HepG2 (cell line): ENCODE data around the gene PYCR2. TPM values are rescaled to one million over a fixed set of nuclear protein-coding genes. Genes with fewer than 3 reads are reported as not detected.
A peak's percentile ranks its signal among the peaks of the same experiment; 100 is the strongest.

Experiments used
- AGO2 ChIP-seq: fragments of 200-400 bp; formaldehyde crosslinking; optimal IDR thresholded peaks from 2 replicates; pipeline ENCODE3; 2017; ENCODE audit warnings: mild to moderate bottlenecking, low read depth, low read length, moderate library complexity
- BHLHE40 ChIP-seq: IDR thresholded peaks from 2 replicates; pipeline ENCODE4 v1.6.1; 2011; ENCODE audit warnings: low read length, improper control_type of control experiment
- ETS1 ChIP-seq: sonication (generic); formaldehyde crosslinking; IDR thresholded peaks from 2 replicates; pipeline ENCODE4 v1.4.0; 2020; ENCODE audit warnings: missing genetic modification reagents
- HMG20B ChIP-seq: conservative IDR thresholded peaks from 2 replicates; pipeline ENCODE4 v1.6.1; 2016; ENCODE audit warnings: missing genetic modification reagents, missing compliant biosample characterization
- HNF4G ChIP-seq, 2 experiments: sonication (generic) in 1 of 2; formaldehyde crosslinking in 1 of 2; IDR thresholded peaks; 2 replicates each; pipeline versions ENCODE4 v1.4.0 to v1.6.1; 2011 to 2020; ENCODE audit warnings: borderline replicate concordance in 2 of 2, low read depth in 2 of 2, mild to moderate bottlenecking in 2 of 2, low read length in 1 of 2, missing genetic modification reagents in 1 of 2, moderate library complexity in 1 of 2
- IKZF5 ChIP-seq: IDR thresholded peaks from 2 replicates; pipeline ENCODE4 v1.6.1; 2018; ENCODE audit warnings: missing genetic modification reagents, mild to moderate bottlenecking, missing compliant biosample characterization
- MAX ChIP-seq: IDR thresholded peaks from 2 replicates; pipeline ENCODE4 v1.6.1; 2012; ENCODE audit warnings: inconsistent platforms
- MED1 ChIP-seq: sonication (generic); formaldehyde crosslinking; IDR thresholded peaks from 2 replicates; pipeline ENCODE4 v1.4.0; 2020; ENCODE audit warnings: missing genetic modification reagents
- NFRKB ChIP-seq: fragments of 450-650 bp; IDR thresholded peaks from 2 replicates; pipeline ENCODE4 v1.6.1; 2017
- SALL2 ChIP-seq: sonication (generic); formaldehyde crosslinking; IDR thresholded peaks from 2 replicates; pipeline ENCODE4 v1.8.1; 2023; ENCODE audit warnings: mild to moderate bottlenecking, missing genetic modification reagents, inconsistent platforms
- SP1 ChIP-seq, 2 experiments: fragments of 450-650 bp in 1 of 2; sonication (generic) in 1 of 2; formaldehyde crosslinking in 1 of 2; IDR thresholded peaks; 2 replicates each; pipeline versions ENCODE4 v1.4.0 to v1.6.1; 2016 to 2020; ENCODE audit warnings: missing genetic modification reagents in 1 of 2
- SP4 ChIP-seq: sonication (generic); formaldehyde crosslinking; IDR thresholded peaks from 2 replicates; pipeline ENCODE4 v1.8.1; 2023; ENCODE audit warnings: mild to moderate bottlenecking, missing genetic modification reagents
- SRF ChIP-seq: IDR thresholded peaks from 2 replicates; pipeline ENCODE4 v1.6.1; 2011; ENCODE audit warnings: mild to moderate bottlenecking, low read depth, low read length, moderate library complexity
- THYN1 ChIP-seq: sonication (generic); formaldehyde crosslinking; IDR thresholded peaks from 2 replicates; pipeline ENCODE4 v1.8.1; 2023; ENCODE audit warnings: low read depth, mild to moderate bottlenecking, moderate library complexity, missing genetic modification reagents, borderline replicate concordance
- ZNF10 ChIP-seq: sonication (generic); formaldehyde crosslinking; IDR thresholded peaks from 2 replicates; pipeline ENCODE4 v1.4.0; 2020; ENCODE audit warnings: mild to moderate bottlenecking, low read depth, missing genetic modification reagents, borderline replicate concordance
- ZNF33A ChIP-seq: sonication (generic); formaldehyde crosslinking; IDR thresholded peaks from 2 replicates; pipeline ENCODE4 v1.5.1; 2020; ENCODE audit warnings: missing genetic modification reagents, mild to moderate bottlenecking, moderate library complexity, borderline replicate concordance
- ZNF367 ChIP-seq: sonication (generic); formaldehyde crosslinking; IDR thresholded peaks from 2 replicates; pipeline ENCODE4 v1.4.0; 2020; ENCODE audit warnings: missing genetic modification reagents, borderline replicate concordance
- ZNF446 ChIP-seq: sonication (generic); formaldehyde crosslinking; IDR thresholded peaks from 2 replicates; pipeline ENCODE4 v1.5.0; 2020; ENCODE audit warnings: mild to moderate bottlenecking, missing genetic modification reagents
- ZNF468 ChIP-seq: sonication (generic); formaldehyde crosslinking; IDR thresholded peaks from 2 replicates; pipeline ENCODE4 v1.8.0; 2022; ENCODE audit warnings: mild to moderate bottlenecking, moderate library complexity, missing genetic modification reagents
- ZNF552 ChIP-seq: sonication (generic); formaldehyde crosslinking; IDR thresholded peaks from 2 replicates; pipeline ENCODE4 v1.9.0; 2022; ENCODE audit warnings: missing genetic modification reagents, mild to moderate bottlenecking, borderline replicate concordance
- ZNF615 ChIP-seq: sonication (generic); formaldehyde crosslinking; IDR thresholded peaks from 2 replicates; pipeline ENCODE4 v1.5.0; 2020; ENCODE audit warnings: mild to moderate bottlenecking, missing genetic modification reagents, borderline replicate concordance
- ZNF672 ChIP-seq: sonication (generic); formaldehyde crosslinking; IDR thresholded peaks from 2 replicates; pipeline ENCODE4 v1.8.1; 2022; ENCODE audit warnings: missing genetic modification reagents
- ZNF776 ChIP-seq: sonication (generic); formaldehyde crosslinking; IDR thresholded peaks from 2 replicates; pipeline ENCODE4 v1.4.0; 2020; ENCODE audit warnings: mild to moderate bottlenecking, missing genetic modification reagents
- polyA plus RNA-seq, 8 experiments: library from polyadenylated mRNA; depleted of rRNA in 3 of 8; stranded (reverse) in 7 of 8; unstranded in 1 of 8; fragments of >200 nt; fragmentation: Illumina TruSeq in 4 of 8; extraction: Trizol in 4 of 8; gene quantifications; 2 replicates each; pipeline versions ENCODE4 v1.2.1 to v1.2.3, GENCODE V29; 2011 to 2016; ENCODE audit warnings: low read depth in 4 of 8, missing spikeins in 1 of 8, mixed read lengths in 1 of 8; ENCODE audit not compliant: insufficient read depth in 1 of 8
- total RNA-seq, 5 experiments: library from RNA; depleted of rRNA; stranded (reverse); fragments of >200 nt; fragmentation: Illumina TruSeq; extraction: Trizol; gene quantifications; 2 replicates each; pipeline ENCODE4 v1.2.3, GENCODE V29; 2016; ENCODE audit warnings: low read depth in 1 of 5
- TF ChIP-seq, protein P1 (sequence below): sonication (generic); formaldehyde crosslinking; IDR thresholded peaks from 2 replicates; pipeline ENCODE4 v1.4.0; 2020; ENCODE audit warnings: missing genetic modification reagents
- TF ChIP-seq, protein P2 (sequence below): sonication (generic); formaldehyde crosslinking; conservative IDR thresholded peaks from 2 replicates; pipeline ENCODE4 v1.4.0; 2020; ENCODE audit warnings: missing genetic modification reagents
- TF ChIP-seq, protein P3 (sequence below): sonication (generic); formaldehyde crosslinking; IDR thresholded peaks from 2 replicates; pipeline ENCODE4 v1.5.0; 2020; ENCODE audit warnings: mild to moderate bottlenecking, low read depth, missing genetic modification reagents, borderline replicate concordance

Gene PYCR2
- total and polyA plus RNA-seq, 2 of the 13 experiments (the other 11 are each of a cell fraction or from before 2014, with no cell fraction given), result 47.2 to 47.8 TPM

DNA sequence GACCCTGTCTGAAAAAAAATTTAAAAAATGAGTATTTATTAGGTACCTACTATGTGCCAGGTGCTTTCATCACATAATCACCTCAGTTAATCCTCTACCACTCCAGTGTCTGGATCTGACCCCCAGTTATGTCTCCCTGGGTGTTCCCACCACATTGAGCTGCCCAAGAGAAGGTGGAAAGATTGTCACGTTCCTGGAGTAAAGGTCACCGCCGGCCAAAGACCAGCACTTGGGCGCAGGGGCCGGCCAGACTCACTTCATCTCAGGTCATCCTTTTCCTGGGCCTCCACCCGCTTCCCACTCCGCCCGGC lies 714 bp downstream of the PYCR2 start (continued):
- TF ChIP-seq ZNF552 (CRISPR knock-in tag), result no peak
- no peak for TF ChIP-seq ZNF33A (CRISPR knock-in tag)
- TF ChIP-seq ZNF367 (CRISPR knock-in tag), result no peak
- no peak for TF ChIP-seq THYN1 (CRISPR knock-in tag)
- 0 out of 2 replicates have a peak, but pooled peaks have one; percentile 7 for TF ChIP-seq MED1 (CRISPR knock-in tag)
- TF ChIP-seq BHLHE40, result peak; percentile 64; the same call in 1 of the 2 replicates
- no peak for TF ChIP-seq SRF
- no peak for TF ChIP-seq ZNF10 (CRISPR knock-in tag)
- no peak for TF ChIP-seq ZNF446 (CRISPR knock-in tag)
- no peak for TF ChIP-seq IKZF5 (CRISPR knock-in tag)
- TF ChIP-seq MAX, result no peak
- no peak for TF ChIP-seq HMG20B (CRISPR knock-in tag)
- TF ChIP-seq SP1 (IDR thresholded peaks at IDR 0.05), result no peak
- no peak for TF ChIP-seq SP1 (CRISPR knock-in tag; IDR thresholded peaks at IDR 0.05)
- TF ChIP-seq, protein P1, sequence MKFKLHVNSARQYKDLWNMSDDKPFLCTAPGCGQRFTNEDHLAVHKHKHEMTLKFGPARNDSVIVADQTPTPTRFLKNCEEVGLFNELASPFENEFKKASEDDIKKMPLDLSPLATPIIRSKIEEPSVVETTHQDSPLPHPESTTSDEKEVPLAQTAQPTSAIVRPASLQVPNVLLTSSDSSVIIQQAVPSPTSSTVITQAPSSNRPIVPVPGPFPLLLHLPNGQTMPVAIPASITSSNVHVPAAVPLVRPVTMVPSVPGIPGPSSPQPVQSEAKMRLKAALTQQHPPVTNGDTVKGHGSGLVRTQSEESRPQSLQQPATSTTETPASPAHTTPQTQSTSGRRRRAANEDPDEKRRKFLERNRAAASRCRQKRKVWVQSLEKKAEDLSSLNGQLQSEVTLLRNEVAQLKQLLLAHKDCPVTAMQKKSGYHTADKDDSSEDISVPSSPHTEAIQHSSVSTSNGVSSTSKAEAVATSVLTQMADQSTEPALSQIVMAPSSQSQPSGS (CRISPR knock-in tag), result no peak
- TF ChIP-seq SALL2 (CRISPR knock-in tag), result no peak
- no peak for TF ChIP-seq NFRKB
- TF ChIP-seq HNF4G (IDR thresholded peaks at IDR 0.05; ENCODE audit: borderline replicate concordance, low read depth, low read length), result peak; percentile 36; the same call in 1 of the 2 replicates
- no peak for TF ChIP-seq HNF4G (CRISPR knock-in tag; IDR thresholded peaks at IDR 0.05; ENCODE audit: borderline replicate concordance, low read depth)
- TF ChIP-seq, protein P2, sequence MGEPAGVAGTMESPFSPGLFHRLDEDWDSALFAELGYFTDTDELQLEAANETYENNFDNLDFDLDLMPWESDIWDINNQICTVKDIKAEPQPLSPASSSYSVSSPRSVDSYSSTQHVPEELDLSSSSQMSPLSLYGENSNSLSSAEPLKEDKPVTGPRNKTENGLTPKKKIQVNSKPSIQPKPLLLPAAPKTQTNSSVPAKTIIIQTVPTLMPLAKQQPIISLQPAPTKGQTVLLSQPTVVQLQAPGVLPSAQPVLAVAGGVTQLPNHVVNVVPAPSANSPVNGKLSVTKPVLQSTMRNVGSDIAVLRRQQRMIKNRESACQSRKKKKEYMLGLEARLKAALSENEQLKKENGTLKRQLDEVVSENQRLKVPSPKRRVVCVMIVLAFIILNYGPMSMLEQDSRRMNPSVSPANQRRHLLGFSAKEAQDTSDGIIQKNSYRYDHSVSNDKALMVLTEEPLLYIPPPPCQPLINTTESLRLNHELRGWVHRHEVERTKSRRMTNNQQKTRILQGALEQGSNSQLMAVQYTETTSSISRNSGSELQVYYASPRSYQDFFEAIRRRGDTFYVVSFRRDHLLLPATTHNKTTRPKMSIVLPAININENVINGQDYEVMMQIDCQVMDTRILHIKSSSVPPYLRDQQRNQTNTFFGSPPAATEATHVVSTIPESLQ (CRISPR knock-in tag), result no peak
- 0 out of 2 replicates have a peak, but pooled peaks have one; percentile 15 for TF ChIP-seq ETS1 (CRISPR knock-in tag)
- no peak for TF ChIP-seq ZNF776
- TF ChIP-seq ZNF672 (CRISPR knock-in tag), result no peak
- TF ChIP-seq AGO2, result no peak
- TF ChIP-seq, protein P3, sequence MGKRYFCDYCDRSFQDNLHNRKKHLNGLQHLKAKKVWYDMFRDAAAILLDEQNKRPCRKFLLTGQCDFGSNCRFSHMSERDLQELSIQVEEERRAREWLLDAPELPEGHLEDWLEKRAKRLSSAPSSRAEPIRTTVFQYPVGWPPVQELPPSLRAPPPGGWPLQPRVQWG (CRISPR knock-in tag), result no peak
- TF ChIP-seq ZNF615 (CRISPR knock-in tag), result no peak
- TF ChIP-seq ZNF468 (CRISPR knock-in tag), result no peak
- TF ChIP-seq SP4 (CRISPR knock-in tag), result no peak
